Measurements from ENCODE around the gene CCDC158. TPM values are rescaled to one million over a fixed set of nuclear protein-coding genes. Genes with fewer than 3 reads are reported as not detected.

The CCDC158 gene
- total RNA-seq, 1 donor: 0.36 TPM

GRCh38 chr4:76279462-76279861, 141.5 kb downstream of the CCDC158 start:
- DNase-seq (ENCODE audit: insufficient read length, low spot score, missing footprints): no peak
- H4K20me1 ChIP-seq (ENCODE audit: insufficient read depth, low read length): no peaks in the 10 kb centered on the region
- H3K36me3 ChIP-seq (ENCODE audit: insufficient read depth, low read length): no peaks in the 10 kb centered on the region
- H3K4me1 ChIP-seq (ENCODE audit: insufficient read depth, low read length): no peaks in the 10 kb centered on the region
- H3K4me2 ChIP-seq (ENCODE audit: insufficient read depth, low read length): no peak overlapping the region
- H3K27ac ChIP-seq (ENCODE audit: low read depth, low read length): no peak overlapping the region
- TF ChIP-seq CTCF (IDR thresholded peaks at IDR 0.05; ENCODE audit: extremely low read depth, low read depth, low read length): no peak
- H3K4me3 ChIP-seq (ENCODE audit: insufficient read depth, low read length): no peak overlapping the region
- peaks cover 7% of the 10 kb centered on the region for H3K27me3 ChIP-seq (ENCODE audit: insufficient read depth, low read length)
- no peak overlapping the region for H2AFZ ChIP-seq (ENCODE audit: low read length)
- no peaks in the 10 kb centered on the region for H3K79me2 ChIP-seq (ENCODE audit: insufficient read depth, low read length)
- no peaks in the 10 kb centered on the region for H3K9me3 ChIP-seq (ENCODE audit: low read depth, low read length)

GRCh38 chr4:76278583-76278982, 142.4 kb downstream of the CCDC158 start:
- DNase-seq (ENCODE audit: insufficient read length, low spot score, missing footprints): no peak
- peaks cover 7% of the 10 kb centered on the region for H3K27me3 ChIP-seq (ENCODE audit: insufficient read depth, low read length)
- H3K9me3 ChIP-seq (ENCODE audit: low read depth, low read length): no peaks in the 10 kb centered on the region
- H3K4me2 ChIP-seq (ENCODE audit: insufficient read depth, low read length): no peak overlapping the region
- TF ChIP-seq CTCF (IDR thresholded peaks at IDR 0.05; ENCODE audit: extremely low read depth, low read depth, low read length): no peak
- H3K4me1 ChIP-seq (ENCODE audit: insufficient read depth, low read length): no peaks in the 10 kb centered on the region
- no peaks in the 10 kb centered on the region for H3K79me2 ChIP-seq (ENCODE audit: insufficient read depth, low read length)
- no peaks in the 10 kb centered on the region for H3K36me3 ChIP-seq (ENCODE audit: insufficient read depth, low read length)
- H3K27ac ChIP-seq (ENCODE audit: low read depth, low read length): no peak overlapping the region
- H4K20me1 ChIP-seq (ENCODE audit: insufficient read depth, low read length): no peaks in the 10 kb centered on the region
- H2AFZ ChIP-seq (ENCODE audit: low read length): no peak overlapping the region
- H3K4me3 ChIP-seq (ENCODE audit: insufficient read depth, low read length): no peak overlapping the region

- DNase-seq (ENCODE audit: insufficient read length, low spot score, missing footprints): no peak
- no peaks in the 10 kb centered on the region for H3K36me3 ChIP-seq (ENCODE audit: insufficient read depth, low read length)
These were observed 143.3 kb downstream of the CCDC158 start for GRCh38 chr4:76277667-76278066.

GRCh38 chr4:76276813-76277212, 144.1 kb downstream of the CCDC158 start:
- Histone ChIP-seq H3K36me3 (ENCODE audit: insufficient read depth, low read length) (no peaks in the 10 kb centered on the region), H3K79me2 (ENCODE audit: insufficient read depth, low read length) (no peaks in the 10 kb centered on the region), H3K4me2 (ENCODE audit: insufficient read depth, low read length) (no peak overlapping the region), H3K4me3 (ENCODE audit: insufficient read depth, low read length) (no peak overlapping the region), H3K27me3 (ENCODE audit: insufficient read depth, low read length) (peaks cover 12% of the 10 kb centered on the region), H2AFZ (ENCODE audit: low read length) (no peak overlapping the region), H3K27ac (ENCODE audit: low read depth, low read length) (no peak overlapping the region), H3K4me1 (ENCODE audit: insufficient read depth, low read length) (no peaks in the 10 kb centered on the region), H4K20me1 (ENCODE audit: insufficient read depth, low read length) (no peaks in the 10 kb centered on the region), H3K9me3 (ENCODE audit: low read depth, low read length) (no peaks in the 10 kb centered on the region)
- no peak for DNase-seq (ENCODE audit: insufficient read length, low spot score, missing footprints)
- no peak for TF ChIP-seq CTCF (IDR thresholded peaks at IDR 0.05; ENCODE audit: extremely low read depth, low read depth, low read length)

More at GRCh38 chr4:76277667-76278066, 143.3 kb downstream of the CCDC158 start:
- Histone ChIP-seq H3K79me2 (ENCODE audit: insufficient read depth, low read length) (no peaks in the 10 kb centered on the region), H3K27ac (ENCODE audit: low read depth, low read length) (no peak overlapping the region), H3K9me3 (ENCODE audit: low read depth, low read length) (no peaks in the 10 kb centered on the region), H3K27me3 (ENCODE audit: insufficient read depth, low read length) (peaks cover 7% of the 10 kb centered on the region), H3K4me1 (ENCODE audit: insufficient read depth, low read length) (no peaks in the 10 kb centered on the region), H2AFZ (ENCODE audit: low read length) (no peak overlapping the region), H4K20me1 (ENCODE audit: insufficient read depth, low read length) (no peaks in the 10 kb centered on the region), H3K4me2 (ENCODE audit: insufficient read depth, low read length) (no peak overlapping the region), H3K4me3 (ENCODE audit: insufficient read depth, low read length) (no peak overlapping the region)
- no peak for TF ChIP-seq CTCF (IDR thresholded peaks at IDR 0.05; ENCODE audit: extremely low read depth, low read depth, low read length)
